Skeletal muscle satellite cell (primary cell): ENCODE data around the gene SMARCAD1.
"Not testable (repeated sequence)": the region's sequence is repeated elsewhere in the genome, so short reads cannot be mapped to it uniquely, and the experiment has no call there.

Source experiments
- H3K27me3 ChIP-seq: 2 replicates; pipeline ENCODE4 v1.7.0; 2013; ENCODE audit warnings: low read length; ENCODE audit not compliant: control insufficient read depth, insufficient read depth
- H3K36me3 ChIP-seq: 2 replicates; pipeline ENCODE4 v1.7.0; 2013; ENCODE audit warnings: mild to moderate bottlenecking, control low read depth, low read length; ENCODE audit not compliant: insufficient read depth
- H3K4me1 ChIP-seq: 2 replicates; pipeline ENCODE4 v1.7.0; 2013; ENCODE audit warnings: low read length; ENCODE audit not compliant: control insufficient read depth, insufficient read depth
- H3K4me2 ChIP-seq: 2 replicates; pipeline ENCODE4 v1.7.0; 2013; ENCODE audit warnings: mild to moderate bottlenecking, low read length
- H3K4me3 ChIP-seq: 2 replicates; pipeline ENCODE4 v1.7.0; 2013; ENCODE audit warnings: low read length
- H3K9ac ChIP-seq: 2 replicates; pipeline ENCODE4 v1.7.0; 2013; ENCODE audit warnings: mild to moderate bottlenecking, low read depth, low read length, moderate library complexity
- H3K9me3 ChIP-seq: replicated peaks from 2 replicates; pipeline ENCODE4 v1.7.0; 2013; ENCODE audit warnings: mild to moderate bottlenecking, control low read depth, low read length

Gene SMARCAD1

DNA sequence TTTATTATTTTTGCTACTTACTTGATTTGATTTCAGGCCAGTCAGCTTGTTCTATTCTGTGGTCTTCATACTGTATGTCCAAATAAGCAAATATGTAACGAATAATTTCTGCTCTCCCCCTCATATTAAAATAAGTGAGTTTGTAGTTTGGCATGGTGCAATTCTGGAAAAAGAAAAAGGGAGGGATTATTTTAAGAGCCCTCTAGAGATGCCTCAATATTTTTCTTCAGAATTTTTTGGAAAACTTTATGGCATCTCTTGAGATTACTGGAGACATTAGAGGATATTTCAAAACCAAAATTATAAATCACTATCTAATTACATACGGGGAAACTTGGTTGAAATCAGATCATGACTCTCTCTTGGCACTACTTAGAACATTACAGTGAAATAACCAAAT, 126.8 kb downstream of the SMARCAD1 start:
- Histone ChIP-seq H3K4me1 (peaks cover 5% of the 10 kb centered on the region), H3K9me3 (no peaks in the 10 kb centered on the region), H3K9ac (no peak overlapping the region), H3K4me2 (no peak overlapping the region), H3K4me3 (no peak overlapping the region), H3K36me3 (no peaks in the 10 kb centered on the region), H3K27me3 (no peaks in the 10 kb centered on the region)

DNA sequence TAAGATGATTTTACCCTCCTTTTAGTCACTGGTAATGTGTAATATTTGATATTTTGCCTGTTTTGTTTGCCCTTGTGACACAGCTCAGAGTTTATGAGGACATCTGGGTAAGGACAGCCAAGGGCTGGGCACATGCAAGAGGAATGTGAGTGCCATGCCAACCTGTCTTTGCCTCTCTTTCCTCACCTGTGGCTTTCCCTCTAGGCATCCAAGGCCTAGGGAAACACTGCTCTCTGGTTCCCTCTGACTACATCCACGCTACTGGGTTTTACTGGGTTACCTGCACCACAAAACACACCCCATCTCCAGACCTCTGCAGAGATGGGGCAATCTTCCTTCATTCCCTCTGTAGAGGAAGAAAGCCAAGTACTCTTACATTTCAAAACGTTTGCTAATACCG, 127.3 kb downstream of the SMARCAD1 start:
- no peaks in the 10 kb centered on the region for H3K27me3 ChIP-seq
- no peaks in the 10 kb centered on the region for H3K36me3 ChIP-seq

DNA sequence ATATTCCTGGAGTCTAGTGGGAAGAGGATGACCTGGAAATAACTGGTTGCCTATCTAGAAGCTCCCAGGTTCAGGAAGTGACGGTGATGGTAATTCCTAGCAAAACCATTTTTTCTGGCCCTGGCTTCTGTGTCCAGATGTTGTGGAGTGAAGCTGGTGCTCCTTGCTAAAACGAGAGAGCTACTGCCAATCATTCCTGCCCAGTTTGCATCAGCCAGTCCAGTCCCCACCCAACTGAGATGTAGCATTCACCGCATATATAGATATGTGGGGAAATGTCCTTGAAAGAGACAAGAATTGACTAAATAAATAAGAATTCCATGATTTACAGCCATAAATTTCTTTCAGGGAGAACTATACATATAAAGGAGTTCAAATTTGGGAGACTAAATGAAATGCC, 128.6 kb downstream of the SMARCAD1 start:
- no peak overlapping the region for H3K4me2 ChIP-seq
- no peaks in the 10 kb centered on the region for H3K9me3 ChIP-seq
- no peak overlapping the region for H3K4me3 ChIP-seq
- H3K4me1 ChIP-seq: peaks cover 5% of the 10 kb centered on the region
- no peak overlapping the region for H3K9ac ChIP-seq
- H3K27me3 ChIP-seq: no peaks in the 10 kb centered on the region
- no peaks in the 10 kb centered on the region for H3K36me3 ChIP-seq

More for the DNA sequence above, 127.3 kb downstream of the SMARCAD1 start:
- no peak overlapping the region for H3K4me2 ChIP-seq
- H3K9me3 ChIP-seq: no peaks in the 10 kb centered on the region
- peaks cover 5% of the 10 kb centered on the region for H3K4me1 ChIP-seq
- no peak overlapping the region for H3K4me3 ChIP-seq
- H3K9ac ChIP-seq: no peak overlapping the region

DNA sequence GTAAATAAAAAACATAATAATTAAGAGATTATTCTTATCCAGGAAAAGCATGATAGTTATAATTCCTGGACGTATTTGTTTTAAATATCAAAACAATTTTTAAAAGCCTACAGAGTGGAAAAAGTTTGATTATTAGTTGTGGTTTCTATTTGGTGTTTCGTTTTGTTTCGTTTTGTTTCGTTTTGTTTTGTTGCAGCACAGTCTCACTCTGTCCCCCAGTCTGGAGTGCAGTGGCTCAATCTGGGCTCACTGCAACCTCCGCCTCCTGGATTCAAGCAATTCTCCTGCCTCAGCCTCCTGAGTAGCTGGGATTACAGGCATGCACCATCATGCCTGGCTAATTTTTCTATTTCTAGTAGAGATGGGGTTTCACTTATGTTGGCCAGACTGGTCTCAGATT, 129.1 kb downstream of the SMARCAD1 start:
- not testable (repeated sequence) for H3K4me1 ChIP-seq, H3K9ac ChIP-seq, H3K4me2 ChIP-seq, H3K27me3 ChIP-seq, H3K4me3 ChIP-seq, H3K9me3 ChIP-seq, H3K36me3 ChIP-seq

DNA sequence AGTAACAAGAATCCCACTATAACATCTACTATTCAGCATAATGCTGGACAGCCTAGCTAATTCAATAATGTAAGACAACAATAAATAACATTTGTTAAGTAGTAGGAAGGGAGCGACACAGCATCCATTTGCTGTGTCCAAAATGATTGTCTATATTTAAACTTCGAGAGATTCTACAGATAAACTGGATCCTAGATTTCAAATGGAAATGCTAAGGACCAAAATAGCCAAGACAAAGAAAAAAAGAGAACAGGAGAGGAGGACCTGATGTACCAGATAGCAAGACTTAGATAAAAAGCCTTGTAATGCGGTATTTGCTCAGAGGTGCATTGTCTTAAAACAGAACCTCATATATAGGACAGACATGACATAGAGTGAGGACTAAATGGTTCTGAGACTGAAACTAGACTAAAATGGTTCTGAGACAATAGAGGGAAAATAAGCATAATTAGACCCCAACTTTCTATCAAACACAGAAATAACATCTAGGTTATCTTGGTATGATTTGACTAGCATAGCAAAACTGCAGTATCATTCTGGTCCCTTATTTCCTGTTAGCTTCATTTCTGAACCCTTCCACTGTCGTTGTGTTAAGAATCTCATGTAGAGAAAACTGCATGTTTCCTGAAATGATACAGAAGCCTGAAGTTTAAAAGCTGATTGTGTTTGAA, 131.2 kb downstream of the SMARCAD1 start:
- Histone ChIP-seq H3K4me3 (no peak overlapping the region), H3K9ac (no peak overlapping the region), H3K9me3 (no peaks in the 10 kb centered on the region)

DNA sequence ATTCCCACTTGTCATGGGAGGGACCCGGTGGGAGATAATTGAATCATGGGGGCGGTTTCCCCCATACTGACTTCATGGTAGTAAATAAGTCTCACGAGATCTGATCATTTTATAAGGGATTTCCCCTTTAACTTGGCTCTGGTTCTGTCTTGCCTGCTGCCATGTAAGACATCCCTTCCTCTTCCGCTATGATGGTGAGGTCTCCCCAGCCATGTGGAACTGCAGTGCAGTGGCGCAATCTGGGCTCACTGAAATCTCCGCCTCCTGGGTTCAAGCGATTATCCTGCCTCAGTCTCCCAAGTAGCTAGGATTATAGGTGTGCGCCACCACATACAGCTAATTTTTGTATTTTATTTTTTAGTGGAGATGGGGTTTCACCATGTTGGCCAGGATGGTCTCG, 132.1 kb downstream of the SMARCAD1 start:
- Histone ChIP-seq H3K4me2 (no peak overlapping the region), H3K4me3 (no peak overlapping the region), H3K9ac (no peak overlapping the region), H3K9me3 (no peaks in the 10 kb centered on the region), H3K27me3 (no peaks in the 10 kb centered on the region), H3K4me1 (peaks cover 4% of the 10 kb centered on the region), H3K36me3 (no peaks in the 10 kb centered on the region)

More for the DNA sequence above, 131.2 kb downstream of the SMARCAD1 start:
- Histone ChIP-seq H3K27me3 (no peaks in the 10 kb centered on the region), H3K4me2 (no peak overlapping the region), H3K4me1 (peaks cover 5% of the 10 kb centered on the region), H3K36me3 (no peaks in the 10 kb centered on the region)
